Uterus (tissue), 2 donors: Measurements from ENCODE around the gene TEX11.

Source experiments
- CTCF ChIP-seq, 4 experiments: fragments of 200-600 bp in 2 of 4; fragments of 450-650 bp in 2 of 4; sonication (generic) in 2 of 4; IDR thresholded peaks; one replicate each; pipeline ENCODE4 v1.5.1; 2016 to 2019; ENCODE audit warnings: antibody characterized with exemption in 4 of 4, mild to moderate bottlenecking in 2 of 4, moderate library complexity in 1 of 4
- POLR2A ChIP-seq, 2 donors: fragments of 450-650 bp; IDR thresholded peaks; one replicate each; pipeline ENCODE4 v1.6.1; 2016; ENCODE audit warnings: antibody characterized with exemption in 2 of 2, mild to moderate bottlenecking in 1 of 2, moderate library complexity in 1 of 2

GRCh38 chrX:70636218-70636617 lies 272.3 kb downstream of the TEX11 start:
- TF ChIP-seq CTCF (IDR thresholded peaks at IDR 0.05) (no peak), POLR2A (IDR thresholded peaks at IDR 0.05) (no peak)
